ENCODE data around the gene GNAT2. TPM values are rescaled to one million over a fixed set of nuclear protein-coding genes. Genes with fewer than 3 reads are reported as not detected.
"Not testable (repeated sequence)": the region's sequence is repeated elsewhere in the genome, so short reads cannot be mapped to it uniquely, and the experiment has no call there.

The GNAT2 gene
- total RNA-seq = not detected in 2 replicates

DNA sequence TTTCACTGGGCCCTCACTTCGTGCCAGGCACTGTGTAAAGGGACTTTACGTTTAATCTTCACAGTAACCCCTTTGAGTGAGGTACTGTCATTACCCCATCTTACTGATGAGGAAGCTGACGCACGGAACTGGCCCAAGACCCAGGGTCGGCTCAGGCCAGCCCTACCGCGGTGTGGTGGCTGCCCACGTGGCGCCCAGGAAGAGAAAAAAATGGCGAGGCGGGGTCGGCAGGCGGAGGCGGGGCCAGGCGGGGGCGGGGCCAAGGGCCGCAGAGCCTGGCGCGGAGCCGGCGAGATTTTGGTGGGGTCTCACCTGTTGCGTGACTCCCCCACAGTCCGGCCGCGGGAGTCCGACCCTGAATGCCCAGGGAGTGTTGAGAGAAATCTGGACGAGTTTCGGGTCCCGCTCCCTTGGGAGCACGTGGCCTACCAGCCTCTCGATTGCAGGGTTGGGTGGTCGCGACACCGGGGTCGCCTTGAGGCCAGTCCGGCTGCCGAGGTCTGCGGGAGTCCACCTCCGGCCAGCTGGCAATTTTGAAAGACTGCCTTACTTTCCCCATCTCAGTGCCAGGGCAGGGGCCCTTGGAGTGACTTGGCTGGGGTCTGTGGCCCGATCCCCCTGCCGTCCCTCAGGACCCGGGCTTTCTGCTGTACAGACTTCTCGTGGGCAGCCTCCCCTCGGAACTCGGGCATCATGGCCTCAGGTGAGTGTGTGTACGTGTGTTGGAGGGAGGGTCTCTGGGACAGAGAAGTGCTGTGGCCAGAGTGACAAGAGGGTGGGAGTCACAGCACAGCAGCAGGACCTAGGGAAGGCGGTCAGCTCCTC lies at the start of gene GNAT2, which contains the start of gene AMPD2:
GNAT2 (minus strand) TSS at position 41 of the 825 bp plus-strand sequence. CDS start 6,746 bp downstream, outside the sequence.
AMPD2 (plus strand) TSS at position 262 of the 825 bp plus-strand sequence. CDS start 1,339 bp downstream, outside the sequence.
- DNase-seq (ENCODE audit: extremely low read depth, low read depth, low spot score) = no peak

- no peak for DNase-seq (ENCODE audit: extremely low read depth, low read depth, low spot score)
Measured at GRCh38 chr1:109668123-109668775, 48.8 kb upstream of the GNAT2 start.

DNA sequence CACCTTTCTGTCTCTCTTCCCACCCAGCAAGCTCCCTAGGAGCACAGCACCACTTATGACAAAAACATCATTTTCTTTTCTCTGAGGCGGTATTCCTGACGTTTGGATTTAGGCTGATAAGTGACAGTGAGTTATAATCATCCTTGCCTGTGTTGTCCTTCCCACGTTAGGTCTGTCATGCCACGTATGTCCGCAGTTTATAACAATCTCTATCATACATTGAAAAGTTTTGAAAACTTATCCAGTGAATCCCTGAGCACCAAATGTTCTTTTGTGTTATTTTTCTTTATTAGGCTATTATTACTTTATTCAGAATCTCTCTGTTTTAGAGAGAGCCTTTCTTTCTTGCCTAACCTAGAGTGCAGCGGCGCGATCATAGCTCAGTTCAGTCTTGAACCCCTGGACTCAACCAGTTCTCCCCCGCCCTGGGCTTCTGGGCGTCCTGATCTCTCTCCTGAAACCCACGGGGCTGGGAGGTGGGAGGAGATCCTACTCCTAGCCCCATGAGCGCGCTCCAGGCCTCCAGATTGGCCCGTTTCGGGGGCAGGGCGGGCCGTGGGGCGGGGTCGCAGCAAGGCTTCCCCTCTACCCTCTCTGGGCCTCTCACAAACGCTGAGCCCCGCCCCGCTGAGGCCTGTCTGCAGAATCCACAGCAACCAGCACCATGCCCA lies 48.2 kb upstream of the GNAT2 start, which contains the start of gene GSTM2:
GSTM2 (plus strand) TSS at position 606 of the 671 bp plus-strand sequence; CDS start at position 665, 59 bp downstream.
- DNase-seq (ENCODE audit: extremely low read depth, low read depth, low spot score) = no peak

DNA sequence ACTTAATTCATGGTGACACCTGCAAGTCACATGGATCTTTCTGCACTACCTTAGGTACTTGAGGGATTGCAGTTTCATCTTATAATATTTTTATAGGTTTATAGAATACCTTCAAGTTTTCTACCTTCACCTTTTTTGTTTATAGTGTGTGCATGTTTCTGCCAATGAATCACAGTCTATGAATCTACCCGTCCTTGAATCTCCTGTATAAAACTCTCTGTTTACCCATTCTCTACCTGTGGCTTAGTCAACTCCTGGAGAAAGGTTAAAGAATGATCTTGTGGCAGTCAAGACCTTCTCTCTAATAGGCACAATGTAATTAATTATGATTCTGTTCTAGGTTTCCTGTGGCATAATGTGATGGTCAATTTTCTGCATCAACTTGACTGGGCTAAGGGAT lies 45.3 kb upstream of the GNAT2 start:
- no peak for DNase-seq (ENCODE audit: extremely low read depth, low read depth, low spot score)

- no peak for DNase-seq (ENCODE audit: extremely low read depth, low read depth, low spot score)
Measured at GRCh38 chr1:109661391-109661790, 42.0 kb upstream of the GNAT2 start.

GRCh38 chr1:109660691-109661026 lies 41.2 kb upstream of the GNAT2 start:
- not testable (repeated sequence) for DNase-seq (ENCODE audit: extremely low read depth, low read depth, low spot score)

DNA sequence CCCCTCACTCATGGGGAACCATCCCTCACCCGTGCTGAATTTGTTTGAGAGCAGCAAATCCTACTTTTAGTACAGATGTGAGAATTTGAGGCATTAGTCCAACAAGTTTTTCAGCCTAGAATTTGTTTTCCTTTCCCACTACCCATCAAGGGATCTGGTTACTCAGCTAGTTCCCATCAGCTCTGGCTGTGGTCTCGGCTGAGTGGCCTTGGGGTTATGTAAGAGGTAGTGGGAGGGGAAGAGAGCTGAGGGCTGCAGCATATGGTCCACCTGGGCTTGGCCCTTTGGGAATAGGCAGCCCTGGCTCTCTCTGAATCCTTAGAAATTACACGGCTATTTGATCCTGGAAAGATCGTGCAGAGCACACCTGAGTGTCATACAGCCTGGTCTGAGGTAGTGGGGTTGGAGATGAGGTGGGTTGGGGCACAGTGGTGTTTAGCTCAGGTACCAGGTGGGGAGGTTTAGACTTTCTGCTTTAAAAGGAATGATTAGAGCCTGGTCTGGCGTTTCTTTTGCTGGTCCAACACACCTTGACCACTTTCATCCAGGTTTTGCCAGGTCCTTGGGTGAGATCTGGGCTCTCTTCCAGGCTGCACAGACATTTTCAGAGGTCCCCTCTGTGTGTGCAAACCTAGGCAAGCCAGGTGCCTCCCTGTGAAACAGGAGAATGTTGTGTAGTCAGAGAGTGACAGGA lies 40.7 kb upstream of the GNAT2 start:
- DNase-seq (ENCODE audit: extremely low read depth, low read depth, low spot score) = no peak

DNA sequence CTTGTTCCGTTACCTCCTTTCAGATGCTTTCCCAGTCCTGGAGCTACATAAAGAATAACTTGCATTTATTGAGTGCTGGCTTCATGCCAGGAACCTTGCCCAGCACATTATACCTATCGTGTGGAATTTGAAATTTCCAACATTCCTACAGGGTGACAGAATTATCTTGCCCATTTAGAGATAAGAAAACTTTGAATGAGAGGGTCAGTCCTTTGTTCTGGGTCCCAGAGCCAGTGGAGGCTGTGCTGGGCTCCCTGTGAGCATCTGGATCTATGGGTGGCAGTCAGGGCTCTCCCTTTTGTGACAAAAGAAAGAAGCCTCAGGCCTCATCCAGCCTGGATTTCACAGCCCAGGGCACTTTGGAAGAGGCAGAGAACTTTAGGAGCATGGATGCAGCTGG lies 39.7 kb upstream of the GNAT2 start:
- no peak for DNase-seq (ENCODE audit: extremely low read depth, low read depth, low spot score)

- DNase-seq (ENCODE audit: extremely low read depth, low read depth, low spot score) = no peak
Measured at GRCh38 chr1:109658533-109659042, 39.2 kb upstream of the GNAT2 start.

GRCh38 chr1:109657970-109658369 lies 38.6 kb upstream of the GNAT2 start:
- DNase-seq (ENCODE audit: extremely low read depth, low read depth, low spot score) = no peak

GRCh38 chr1:109657395-109657794 lies 38.0 kb upstream of the GNAT2 start:
- DNase-seq (ENCODE audit: extremely low read depth, low read depth, low spot score) = no peak

DNA sequence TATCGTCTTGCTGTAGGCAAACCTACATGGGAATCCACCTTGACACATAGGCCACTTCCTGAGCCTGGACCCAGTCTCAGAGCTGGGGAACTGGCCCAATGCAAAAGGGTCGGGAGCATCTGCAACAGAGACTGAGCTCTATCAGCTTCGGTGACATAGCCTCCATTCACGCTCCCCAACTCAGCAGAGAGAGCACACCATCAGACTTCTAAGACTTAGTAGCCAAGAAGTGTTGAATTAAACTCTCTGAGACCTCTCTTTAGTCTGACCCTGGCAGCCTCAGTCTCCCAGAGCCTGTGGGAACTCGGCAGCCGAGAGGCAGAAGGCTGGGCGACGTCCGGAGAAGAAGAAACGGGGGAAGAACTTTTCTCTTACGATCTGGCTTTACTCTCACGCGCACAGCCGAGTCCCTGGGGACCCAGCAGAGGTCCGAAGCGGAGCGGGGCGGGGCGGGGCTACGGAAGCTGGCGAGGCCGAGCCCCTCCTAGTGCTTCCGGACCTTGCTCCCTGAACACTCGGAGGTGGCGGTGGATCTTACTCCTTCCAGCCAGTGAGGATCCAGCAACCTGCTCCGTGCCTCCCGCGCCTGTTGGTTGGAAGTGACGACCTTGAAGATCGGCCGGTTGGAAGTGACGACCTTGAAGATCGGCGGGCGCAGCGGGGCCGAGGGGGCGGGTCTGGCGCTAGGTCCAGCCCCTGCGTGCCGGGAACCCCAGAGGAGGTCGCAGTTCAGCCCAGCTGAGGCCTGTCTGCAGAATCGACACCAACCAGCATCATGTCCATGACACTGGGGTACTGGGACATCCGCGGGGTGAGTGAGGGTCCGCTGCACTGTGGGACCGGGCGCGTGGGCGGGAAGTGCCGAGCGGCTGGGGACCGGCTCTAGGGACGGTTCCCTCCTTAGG lies 36.5 kb upstream of the GNAT2 start, which contains the start of gene GSTM4:
GSTM4 (plus strand) TSS at position 485 of the 905 bp plus-strand sequence; CDS start at position 776, 291 bp downstream.
- no peak for DNase-seq (ENCODE audit: extremely low read depth, low read depth, low spot score)

GRCh38 chr1:109654519-109654918 lies 35.1 kb upstream of the GNAT2 start:
- no peak for DNase-seq (ENCODE audit: extremely low read depth, low read depth, low spot score)

DNA sequence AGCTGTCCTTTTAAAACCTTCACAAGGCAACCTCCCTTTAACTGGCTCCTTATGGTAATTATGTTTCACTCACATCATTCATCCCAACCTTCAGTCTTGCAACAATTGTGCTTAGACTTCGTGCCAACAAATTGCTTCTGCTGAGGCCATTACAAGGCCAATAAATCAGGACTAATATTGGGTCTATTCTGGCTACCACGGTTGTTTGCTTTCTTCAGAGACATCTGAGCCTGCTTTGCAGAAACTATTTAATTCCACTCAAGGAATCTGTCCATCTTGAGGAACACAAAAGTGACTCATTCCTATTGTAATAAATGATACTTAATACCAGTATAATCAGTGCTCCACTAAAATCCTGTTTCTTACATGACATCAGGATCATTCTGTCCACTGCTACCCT lies 33.9 kb upstream of the GNAT2 start:
- DNase-seq (ENCODE audit: extremely low read depth, low read depth, low spot score) = no peak

- DNase-seq (ENCODE audit: extremely low read depth, low read depth, low spot score) = no peak
Measured at GRCh38 chr1:109652402-109652801, 33.0 kb upstream of the GNAT2 start.

- DNase-seq (ENCODE audit: extremely low read depth, low read depth, low spot score) = no peak
Measured at GRCh38 chr1:109650609-109651008, 31.2 kb upstream of the GNAT2 start.

DNA sequence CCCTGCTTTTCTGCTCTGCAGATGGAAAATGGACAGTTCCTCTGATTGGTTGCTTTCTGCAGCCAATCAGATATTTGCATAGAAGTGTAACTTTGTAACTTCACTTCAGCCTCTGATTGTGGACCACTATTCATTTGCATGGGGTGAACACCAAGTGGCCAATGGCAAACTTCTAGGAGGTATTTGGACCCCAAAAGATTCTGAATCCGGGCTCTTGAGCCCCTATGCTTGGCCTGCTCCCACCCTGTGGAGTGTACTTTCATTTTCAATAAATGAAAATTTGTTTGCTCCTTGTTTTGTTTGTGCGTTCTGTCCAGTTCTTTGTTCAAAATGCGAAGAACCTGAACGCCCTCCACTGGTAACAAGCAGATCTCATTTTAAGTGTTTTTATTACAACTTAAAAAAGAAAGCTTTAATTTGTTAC lies 30.1 kb upstream of the GNAT2 start:
- no peak for DNase-seq (ENCODE audit: extremely low read depth, low read depth, low spot score)

- DNase-seq (ENCODE audit: extremely low read depth, low read depth, low spot score) = no peak
Measured at GRCh38 chr1:109644670-109645069, 25.3 kb upstream of the GNAT2 start.
